Stimulated activated CD4-positive, alpha-beta T cell treated with anti-CD3 and anti-CD28 coated beads, TNF-alpha, amount 100 ng/mL, for 24 hours (primary cell): ENCODE results near the gene ABHD8.

Experiments
- DNase-seq, 3 experiments: peaks; one replicate each; pipeline ENCODE4 v3.0.0-alpha.2; 2020; ENCODE audit warnings: low read depth in 3 of 3

Gene ABHD8

DNA sequence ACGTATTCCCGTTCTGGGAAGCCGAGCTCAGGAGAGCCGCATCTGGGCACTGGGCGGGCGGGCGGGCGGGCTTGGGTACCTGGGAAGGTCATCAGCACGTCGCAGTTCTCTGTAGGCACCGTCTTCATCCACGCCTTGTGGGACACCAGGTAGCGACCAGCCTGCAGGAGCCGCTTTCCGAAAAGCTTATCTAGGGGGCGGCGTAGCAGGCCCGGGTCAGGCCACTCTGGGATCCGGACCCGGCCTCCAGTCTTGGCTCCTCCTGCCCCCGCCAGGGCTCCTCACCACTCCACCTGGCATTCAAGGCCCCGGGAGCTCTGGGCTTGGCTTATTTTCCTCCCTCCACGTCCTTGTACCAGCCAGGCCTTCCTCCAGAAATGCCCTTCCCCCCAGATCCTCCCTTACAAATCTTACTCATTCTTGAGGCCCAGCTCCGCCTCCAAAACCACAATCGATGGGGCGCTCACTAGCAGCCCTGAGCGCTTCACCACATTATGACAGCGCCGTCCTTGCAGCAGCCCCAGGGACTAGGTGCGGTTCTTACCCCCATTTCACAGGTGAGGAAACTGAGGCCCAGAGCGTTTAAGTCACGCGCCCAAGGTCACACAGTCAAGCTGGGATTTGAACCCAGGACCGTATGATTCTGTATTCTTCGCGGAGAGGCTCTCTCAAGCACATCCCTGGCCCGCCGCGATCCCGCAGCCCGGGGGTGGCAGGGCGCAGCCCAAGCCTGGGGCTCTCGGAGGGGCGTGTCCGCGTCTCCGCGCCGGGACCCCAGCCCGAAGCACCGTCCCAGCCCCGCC, 30.6 kb upstream of the ABHD8 start:
- DNase-seq, result peak; percentile 57 to 80 (median 73)

DNA sequence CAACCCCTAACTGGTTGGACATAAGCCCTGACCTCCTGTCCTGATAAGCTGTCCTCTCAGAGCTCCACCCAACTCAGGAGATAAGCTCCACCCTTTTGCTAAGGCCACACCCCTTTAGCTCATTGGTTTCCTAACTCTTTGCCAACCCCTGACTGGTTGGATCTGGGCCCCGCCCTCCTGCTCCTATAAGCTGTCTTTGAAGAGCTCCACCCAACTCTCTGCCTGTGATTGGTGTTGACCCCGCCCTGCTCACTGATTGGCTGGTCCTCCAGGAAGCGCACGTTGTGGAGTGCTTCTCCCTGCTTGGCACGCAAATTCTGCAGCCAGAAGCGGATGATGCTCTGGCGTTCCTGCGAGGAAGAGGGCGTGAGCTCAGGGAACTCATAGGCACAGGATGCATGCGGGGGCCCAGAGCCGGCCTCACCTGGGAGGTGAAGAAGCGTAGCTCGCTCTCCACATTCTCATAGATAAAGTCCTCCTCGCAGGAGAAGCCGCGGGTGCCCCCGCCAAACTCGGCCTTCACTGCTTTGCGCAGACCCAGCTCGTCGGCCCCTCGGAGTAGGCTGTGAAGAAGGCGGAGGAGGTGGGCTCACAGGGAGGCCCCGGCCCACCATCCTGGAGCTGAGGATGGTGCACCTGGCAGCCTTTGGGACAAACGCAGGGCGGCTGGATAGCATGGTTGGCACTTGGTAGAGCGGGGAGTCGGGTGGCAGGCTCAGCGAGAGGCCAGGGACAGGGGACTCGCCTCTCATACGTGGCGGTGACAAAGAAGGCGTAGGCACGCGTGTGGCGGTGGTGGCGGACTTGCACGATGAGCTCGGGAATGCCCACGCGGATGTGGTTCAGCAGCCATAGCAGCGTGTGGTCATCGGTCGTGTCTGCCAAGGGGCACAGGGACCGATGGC, 29.7 kb upstream of the ABHD8 start:
- DNase-seq, result peak in 1 of 3 experiments; percentile 50

DNA sequence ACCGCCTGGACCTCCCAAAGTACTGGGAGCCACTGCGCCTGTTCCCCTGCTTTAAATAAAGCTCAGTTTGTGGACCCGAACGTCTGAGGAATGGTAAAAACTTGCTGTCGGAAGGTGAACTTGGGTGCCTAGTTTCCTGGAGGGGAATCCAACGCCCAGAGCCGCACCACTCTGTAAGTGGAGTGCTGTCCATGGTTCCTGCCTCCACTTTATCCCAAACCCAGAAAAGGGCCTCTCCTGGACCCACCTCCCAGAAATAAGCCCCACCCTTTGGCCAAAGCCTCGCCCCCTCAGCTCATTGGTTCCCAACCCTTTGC, 29.1 kb upstream of the ABHD8 start:
- DNase-seq, result no peak

DNA sequence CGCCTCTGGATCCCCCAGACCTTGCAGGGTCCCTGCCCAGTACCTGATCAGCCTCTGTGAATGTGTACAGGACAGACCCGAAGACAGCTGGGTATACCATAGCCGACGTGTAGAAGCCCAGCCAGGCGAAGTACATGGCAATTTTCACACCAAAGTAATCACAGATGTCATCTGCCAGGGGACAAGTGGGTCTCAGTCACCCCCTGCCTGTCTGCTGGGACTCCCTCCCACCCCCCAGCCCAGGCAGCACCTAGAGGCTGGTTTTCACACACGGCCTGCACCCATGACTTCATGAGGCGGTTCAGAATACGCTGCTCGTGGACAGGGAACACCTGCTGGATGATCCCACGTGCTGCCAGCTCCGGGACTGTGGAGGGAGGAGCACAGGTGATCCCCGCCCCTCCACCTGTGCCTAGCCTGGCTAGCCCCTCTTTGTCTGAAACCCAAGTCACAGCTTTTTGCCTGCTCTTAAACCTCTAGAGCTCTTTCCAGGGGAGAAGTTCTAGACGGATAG, 27.9 kb upstream of the ABHD8 start:
- DNase-seq, result no peak

DNA sequence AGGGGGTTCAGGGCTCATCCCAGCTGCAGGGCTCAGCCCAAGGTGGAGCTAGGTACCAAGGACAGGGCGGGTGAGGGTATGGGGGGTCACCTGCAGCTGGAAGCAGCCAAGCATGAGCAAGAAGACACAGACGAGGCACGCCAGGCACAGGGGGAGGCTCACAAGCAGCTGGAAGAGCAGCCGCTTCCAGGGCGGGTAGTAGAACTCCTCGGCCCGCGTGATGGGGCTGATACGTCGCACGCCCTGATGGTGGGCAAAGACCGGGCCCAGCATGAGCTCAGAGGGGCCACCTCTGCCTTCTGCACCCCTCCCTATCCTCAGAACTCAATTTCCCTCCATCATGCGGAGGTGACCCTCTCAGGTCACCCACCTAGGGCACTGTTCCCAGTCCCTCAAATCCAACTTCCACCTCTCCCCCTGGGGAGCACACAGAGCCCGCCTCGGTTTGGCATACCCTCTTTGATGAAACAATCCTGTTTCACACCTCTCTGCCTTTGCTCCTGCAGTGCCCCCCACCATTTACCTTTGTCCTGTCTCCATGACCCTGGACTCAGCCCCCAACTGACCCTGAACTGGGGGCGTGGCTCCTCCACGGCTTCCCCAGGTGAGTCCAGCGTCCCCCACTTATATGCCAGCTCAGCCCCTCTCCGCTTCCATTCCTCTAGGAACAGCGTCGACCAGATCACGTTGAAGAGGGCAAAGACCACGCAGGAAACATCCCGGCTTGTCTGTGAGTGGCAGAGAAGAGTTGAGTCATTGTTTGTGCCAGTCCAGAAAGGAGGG, 27.2 kb upstream of the ABHD8 start:
- no peak for DNase-seq

DNA sequence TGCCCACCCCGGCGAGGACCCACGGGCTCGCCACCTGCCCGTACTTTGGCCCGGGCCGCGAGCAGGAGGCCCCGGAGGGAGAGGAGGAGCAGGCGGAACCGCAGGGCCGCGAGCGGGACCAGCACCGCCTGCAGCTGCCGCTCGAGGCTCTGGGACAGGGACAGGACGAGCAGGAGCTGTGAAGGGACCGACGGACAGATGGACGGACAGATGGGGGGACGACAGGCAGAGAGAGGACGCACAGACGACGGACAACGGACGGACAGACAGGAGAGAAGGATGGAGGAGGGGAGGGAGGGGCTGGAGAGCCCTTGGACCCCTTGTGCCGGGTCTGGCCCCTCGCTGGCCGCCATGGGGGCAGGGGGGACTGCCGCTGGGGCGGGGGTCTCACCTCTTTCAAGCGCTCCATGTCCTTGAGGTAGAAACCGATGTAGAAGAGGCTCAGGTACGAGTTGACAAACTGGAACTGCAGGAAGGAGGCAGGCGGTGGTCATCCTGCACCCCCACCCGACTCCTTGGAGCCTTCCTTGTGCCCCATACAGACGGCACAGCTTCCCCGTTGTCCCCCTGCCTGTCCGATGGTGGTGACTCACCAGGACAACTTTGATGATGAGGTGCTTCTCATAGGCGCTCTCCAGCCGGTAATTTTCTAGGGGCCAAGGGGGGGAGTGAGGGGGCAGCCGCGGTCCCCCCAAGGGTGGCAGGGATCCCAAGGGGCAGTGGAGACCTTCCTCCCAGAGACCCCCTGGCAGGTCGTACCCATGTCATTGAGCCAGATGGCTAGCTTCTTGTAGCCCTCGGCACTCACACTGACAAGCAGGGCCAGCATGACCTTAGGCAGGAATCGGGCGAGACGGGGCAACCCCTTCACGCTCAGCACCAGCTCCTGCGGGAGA, 26.4 kb upstream of the ABHD8 start:
- no peak for DNase-seq

DNA sequence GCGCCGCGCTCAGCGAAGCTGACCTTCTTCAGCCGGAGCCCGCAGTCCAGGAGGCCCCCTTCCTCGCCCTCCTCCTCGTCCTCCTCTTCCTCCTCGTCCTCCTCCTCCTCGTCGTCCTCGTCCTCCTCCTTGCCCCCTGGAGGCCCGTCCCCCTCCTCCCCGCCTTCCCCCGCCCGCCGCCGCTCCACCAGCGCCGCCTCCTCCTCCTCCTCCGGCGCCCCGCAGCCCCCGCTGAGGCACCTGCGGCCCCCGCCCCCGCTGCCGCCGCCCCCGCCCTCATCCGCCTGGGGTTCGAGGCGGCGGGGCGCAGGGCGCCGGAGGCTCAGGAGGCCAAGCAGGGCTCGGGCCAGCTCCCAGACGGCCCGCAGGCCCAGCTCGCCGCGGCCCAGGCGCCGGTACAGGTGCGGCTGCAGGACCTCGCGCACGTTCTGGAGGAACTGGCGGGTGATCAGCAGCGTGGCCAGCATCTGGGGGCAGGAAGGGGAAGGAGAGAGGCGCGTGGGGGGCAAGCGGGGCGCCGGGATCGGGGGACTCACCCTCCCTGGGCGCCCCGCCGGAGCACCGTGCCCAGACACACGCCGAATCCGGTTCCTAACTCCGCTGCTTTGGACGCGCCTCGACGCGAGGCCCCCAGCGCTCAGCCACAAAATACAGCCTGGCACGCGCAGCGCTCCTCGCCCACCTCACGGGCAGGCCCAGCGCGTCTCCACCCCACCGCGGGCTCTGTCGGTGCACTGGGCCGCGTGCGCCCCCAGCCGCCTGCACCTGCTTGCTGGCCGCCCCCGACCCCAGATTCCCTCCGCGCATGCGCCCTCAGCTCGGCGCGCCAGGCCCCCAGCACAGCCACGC, 25.5 kb upstream of the ABHD8 start:
- DNase-seq, result no peak

DNA sequence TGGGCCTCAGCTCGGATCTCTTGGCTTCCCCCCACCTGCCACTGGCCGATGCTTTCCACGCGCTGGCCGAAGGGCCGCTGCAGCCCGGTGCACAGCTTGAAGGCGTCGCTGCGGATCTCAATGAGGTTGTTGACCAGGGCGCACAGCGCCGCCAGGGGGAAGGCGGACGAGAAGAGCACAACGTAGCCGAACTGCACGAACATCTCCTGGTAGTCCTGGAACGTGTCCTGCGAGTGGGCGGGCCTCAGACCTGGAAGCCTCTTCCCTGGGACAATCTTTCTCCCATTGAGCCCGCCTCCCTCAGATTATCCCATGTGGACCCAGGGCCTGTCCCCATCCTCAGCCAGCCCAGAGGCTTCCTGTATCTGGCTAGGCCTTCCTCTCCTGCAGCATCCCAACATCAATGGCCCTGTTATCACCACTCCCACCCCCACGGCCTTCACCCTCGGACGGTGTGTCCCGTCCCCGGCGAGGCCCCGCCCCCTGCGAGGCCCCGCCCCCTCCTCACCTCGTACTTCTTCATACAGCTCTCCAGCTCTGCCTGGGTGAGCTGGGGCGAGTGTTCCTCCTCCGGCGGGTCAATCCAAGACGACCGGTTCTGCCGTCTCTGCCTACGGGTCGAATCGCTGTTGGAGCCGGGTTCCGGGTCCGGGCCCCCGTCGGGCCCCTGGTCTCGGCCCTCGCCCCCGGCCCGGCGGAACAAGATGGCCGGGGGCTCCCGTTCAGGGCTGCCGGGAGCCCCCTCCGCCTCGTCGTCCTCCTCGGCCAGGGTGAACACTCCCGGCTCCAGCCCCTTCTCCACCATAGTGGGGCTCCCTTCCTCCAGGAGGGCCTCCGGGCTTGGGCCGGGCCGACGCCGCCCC, 24.7 kb upstream of the ABHD8 start:
- DNase-seq, result peak in 1 of 3 experiments; percentile 63

DNA sequence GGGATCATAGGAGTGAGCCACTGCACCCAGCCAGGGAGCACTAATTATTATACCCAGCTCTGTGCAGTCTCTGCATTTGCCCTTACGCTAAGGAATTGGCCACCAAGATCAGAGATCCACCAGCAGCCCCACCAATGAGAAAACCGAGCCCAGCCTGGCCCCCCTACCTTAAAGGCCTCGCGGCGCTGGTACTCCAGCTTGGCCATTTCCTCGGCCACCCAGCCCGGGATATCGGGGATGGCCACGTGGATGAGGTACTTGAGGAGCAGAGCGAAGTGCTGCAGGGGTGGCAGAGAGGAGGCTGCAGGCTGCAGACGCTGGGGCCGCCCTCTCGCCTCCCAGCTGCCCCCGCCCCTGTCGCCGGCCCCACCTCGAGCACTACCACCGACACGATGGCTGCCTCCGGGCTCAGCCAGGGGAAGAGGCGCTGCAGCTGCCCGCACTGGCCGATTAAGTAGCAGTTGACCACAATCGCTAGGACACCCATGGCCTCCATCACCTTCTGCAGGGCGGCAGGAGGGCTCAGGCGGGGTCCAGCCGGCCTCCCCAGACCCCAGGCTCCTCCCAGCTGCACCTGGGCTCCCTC, 23.9 kb upstream of the ABHD8 start:
- DNase-seq, result no peak

DNA sequence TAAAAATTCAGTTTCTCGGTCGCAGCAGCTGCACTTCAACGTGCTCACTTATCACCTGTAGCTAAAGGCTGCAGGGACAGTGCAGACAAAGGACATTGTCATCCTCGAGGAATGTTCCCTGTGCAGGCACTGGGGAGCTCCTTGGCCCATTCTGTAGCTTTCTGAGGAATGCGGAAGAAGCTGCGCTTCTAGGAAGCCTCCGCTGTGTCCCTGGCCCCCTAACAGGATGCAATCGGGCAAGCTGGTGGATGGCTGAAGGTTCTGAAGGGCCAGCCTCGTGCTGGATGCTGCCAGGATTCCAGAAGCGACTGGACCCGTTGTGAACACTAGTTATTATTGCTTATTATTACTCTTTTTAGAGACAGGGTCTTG, 23.4 kb upstream of the ABHD8 start:
- no peak for DNase-seq

DNA sequence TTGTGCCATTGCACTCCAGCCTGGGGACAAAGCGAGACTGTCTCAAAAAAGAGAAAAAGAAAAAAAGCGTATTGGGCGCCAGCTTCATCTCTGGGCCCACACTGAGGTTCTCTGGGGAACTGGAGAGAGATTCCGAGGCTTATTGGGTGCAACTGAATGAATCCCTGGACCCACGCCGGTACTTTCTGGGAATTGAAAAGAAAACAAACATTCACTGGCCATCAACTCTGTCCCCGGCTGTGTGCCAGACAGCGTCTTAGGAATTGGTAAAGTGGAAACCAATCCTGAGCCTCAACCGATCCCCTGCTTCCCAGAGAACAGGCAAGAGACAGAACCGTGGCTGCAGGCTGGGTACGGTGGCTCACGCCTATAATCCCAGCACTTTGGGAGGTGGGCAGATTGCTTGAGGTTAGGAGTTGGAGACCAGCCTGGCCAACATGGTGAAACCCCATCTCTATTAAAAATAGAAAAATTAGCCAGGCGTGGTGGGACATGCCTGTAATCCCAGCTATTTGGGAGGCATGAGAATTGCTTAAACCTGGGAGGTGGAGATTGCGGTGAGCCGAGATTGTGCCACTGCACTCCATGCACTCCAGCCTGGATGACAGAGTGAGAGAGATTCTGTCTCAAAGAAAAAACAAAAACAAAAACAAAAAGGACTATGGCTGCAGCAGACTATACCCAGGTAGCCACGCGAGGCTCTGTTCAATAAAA, 22.8 kb upstream of the ABHD8 start:
- DNase-seq, result no peak

DNA sequence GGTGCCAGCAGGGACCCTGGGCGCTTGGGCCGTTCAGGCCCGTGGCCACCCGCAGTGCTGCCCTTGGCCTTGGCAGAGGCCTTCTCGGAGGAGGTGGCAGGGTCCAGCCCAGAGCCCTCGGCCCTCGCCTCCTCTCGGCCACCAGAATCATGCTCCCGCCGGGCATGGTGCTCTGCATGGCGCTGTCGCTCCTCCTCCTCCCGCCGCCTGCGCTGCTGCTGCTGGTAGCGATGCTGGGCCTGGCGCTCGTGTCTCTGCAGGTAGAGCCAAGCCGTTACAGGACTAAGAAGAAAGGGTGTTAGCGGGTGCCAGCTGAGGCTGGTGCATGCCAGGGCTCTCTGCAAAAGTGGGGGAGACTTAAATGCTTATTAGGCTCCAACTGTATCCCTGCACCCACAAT, 21.9 kb upstream of the ABHD8 start:
- DNase-seq, result no peak

DNA sequence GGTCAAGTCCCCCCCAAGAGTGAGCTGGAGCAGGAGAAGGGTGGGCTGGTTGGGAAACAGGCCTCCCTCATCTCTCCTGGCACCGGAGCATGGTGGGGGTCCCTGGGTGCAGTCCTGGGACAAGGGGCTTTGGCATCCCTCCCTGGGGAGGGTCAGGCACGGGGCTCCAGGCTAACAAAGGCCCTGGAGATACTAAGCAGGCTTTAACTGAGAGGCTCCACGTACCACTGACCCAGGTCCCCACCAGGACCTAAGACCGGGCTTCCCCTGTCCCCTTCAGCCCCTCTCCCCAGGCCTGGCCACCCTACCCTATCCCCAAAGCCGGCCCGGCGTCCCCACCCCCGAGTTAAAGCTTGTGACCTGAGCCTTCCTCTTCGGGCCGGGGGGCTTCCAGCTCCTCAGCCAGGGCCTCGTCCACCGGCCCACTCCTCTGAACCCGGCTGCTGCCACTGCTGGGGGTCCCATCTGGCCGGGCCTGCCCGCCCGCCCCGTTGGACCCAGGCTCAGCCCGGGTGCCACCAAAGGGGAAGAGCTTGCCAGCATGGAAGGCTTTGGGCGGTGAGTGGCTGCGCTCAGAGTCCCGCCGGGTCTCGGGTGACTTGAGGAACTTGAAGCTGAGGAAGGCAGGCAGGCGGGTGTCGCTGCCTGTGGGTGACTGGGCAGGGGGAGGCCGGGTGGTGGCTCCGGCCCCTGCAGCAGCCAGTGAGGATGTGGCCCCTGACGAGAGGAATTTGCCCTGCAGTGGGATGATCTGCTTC, 21.3 kb upstream of the ABHD8 start:
- DNase-seq, result no peak

DNA sequence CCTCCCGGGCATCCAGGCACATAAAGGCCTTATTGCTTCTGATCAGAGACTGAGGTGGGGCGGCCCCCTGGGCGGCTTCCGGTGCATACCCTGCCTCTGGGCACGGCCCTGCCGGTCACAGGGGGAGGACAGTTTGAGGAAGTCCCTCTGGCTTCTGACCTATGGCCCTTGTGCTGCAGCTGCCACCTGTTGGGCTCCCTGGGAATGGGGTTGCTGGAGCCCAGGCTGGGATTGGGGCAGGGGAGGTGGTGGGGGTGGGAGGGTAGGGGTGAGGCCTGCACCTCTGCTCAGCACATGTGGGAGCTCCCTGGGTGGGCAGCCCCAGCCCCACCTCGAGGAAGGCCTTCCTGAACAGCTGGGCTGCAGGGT, 20.7 kb upstream of the ABHD8 start:
- no peak for DNase-seq

DNA sequence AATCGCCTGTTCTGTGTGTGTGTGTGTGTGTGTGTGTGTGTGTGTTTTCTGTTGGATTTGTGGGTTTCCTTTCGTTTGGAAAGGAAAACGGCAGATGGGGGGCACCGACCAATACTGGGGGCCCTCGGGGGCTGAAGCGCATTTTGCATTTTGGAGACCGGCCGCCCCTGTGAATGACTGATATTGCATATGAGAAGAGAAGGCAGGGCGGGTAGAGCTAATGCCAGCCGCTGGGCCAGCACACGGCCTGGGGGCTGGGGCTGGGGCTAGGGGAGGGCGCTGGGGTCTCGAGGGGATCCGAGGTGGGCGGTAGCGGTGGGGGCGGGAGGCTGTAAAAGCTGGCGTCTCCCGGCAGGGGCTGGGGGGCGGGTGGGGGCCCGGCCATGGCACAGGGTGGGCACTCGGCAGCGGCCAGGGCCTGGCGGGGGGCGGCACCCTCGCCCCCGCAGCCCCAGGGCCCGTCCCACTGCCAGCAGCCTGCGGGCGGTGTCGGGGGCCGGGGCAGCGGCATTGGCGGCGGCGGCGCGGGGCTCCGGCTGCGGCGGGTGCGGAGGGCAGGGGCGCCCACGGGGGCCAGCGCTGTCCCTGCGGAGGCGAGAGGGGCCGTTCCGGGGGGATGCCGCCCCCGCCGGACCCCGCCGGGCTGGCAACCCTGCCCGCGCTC, 20.2 kb upstream of the ABHD8 start:
- DNase-seq, result no peak

DNA sequence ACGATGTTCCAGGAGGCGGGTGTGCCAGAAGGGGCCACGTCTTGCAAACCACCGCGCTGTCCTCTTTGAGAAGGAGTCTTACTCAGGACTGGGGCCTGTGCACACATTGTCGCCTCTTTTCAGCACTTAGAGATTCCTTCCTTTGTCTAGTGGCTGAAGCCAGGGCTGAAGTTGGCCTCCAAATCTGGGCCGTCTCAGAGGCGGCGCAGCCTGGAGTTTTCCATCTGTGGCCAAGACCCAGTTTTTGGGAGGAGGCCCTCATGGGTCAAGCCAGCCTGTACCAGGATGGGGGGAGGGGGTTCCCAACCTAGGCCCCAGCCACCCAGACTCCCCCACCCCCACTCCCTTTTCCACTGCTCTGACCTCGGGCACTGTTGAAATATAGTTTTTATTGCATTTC, 19.6 kb upstream of the ABHD8 start:
- no peak for DNase-seq
